Urinary bladder (tissue), 4 donors: ENCODE measurements around the gene PARP15. TPM values are rescaled to one million over a fixed set of nuclear protein-coding genes. Genes with fewer than 3 reads are reported as not detected.

Experiments used
- DNase-seq: peaks from one replicate; pipeline ENCODE4 v3.0.0-alpha.2; 2015; ENCODE audit errors: extremely low spot score
- H3K27ac ChIP-seq: one replicate; pipeline ENCODE4 v1.5.1; 2013; ENCODE audit warnings: low read depth, mild to moderate bottlenecking, moderate library complexity
- H3K36me3 ChIP-seq: one replicate; pipeline ENCODE4 v1.6.1; 2013; ENCODE audit warnings: mild to moderate bottlenecking, moderate library complexity; ENCODE audit not compliant: insufficient read depth
- H3K4me1 ChIP-seq: one replicate; pipeline ENCODE4 v1.6.1; 2013; ENCODE audit warnings: mild to moderate bottlenecking, moderate library complexity; ENCODE audit not compliant: insufficient read depth
- H3K4me3 ChIP-seq: one replicate; pipeline ENCODE4 v1.5.1; 2013; ENCODE audit warnings: low read depth, low read length
- WGBS: extraction: QIAGEN DNeasy Blood & Tissue Kit; methylation state at CpG from one replicate; pipeline ENCODE4 v1.1.7; 2013; 5-methylcytosine and 5-hydroxymethylcytosine counted together
- polyA plus RNA-seq: library from polyadenylated mRNA; stranded (reverse); fragments of 200-250 nt; gene quantifications from one replicate; pipeline ENCODE4 v1.2.3, GENCODE V29; 2013
- total RNA-seq: library from RNA; depleted of rRNA; stranded (reverse); fragments of >200 nt; gene quantifications from one replicate; pipeline ENCODE4 v1.2.3, GENCODE V29; 2014
- donor health status: healthy with polysubstance abuse.
- donor health status: healthy.

Gene PARP15
- total and polyA plus RNA-seq, 2 donors: 0.73 to 1.3 TPM

GRCh38 chr3:122586098-122586497 lies 8.6 kb downstream of the PARP15 start:
- no peak overlapping the region for H3K27ac ChIP-seq
- no peaks in the 10 kb centered on the region for H3K4me1 ChIP-seq
- H3K4me3 ChIP-seq: no peak overlapping the region
- DNase-seq: no peak
- H3K36me3 ChIP-seq: no peaks in the 10 kb centered on the region
- WGBS: 49% methylated on average over 1 of the region's 1 CpG

GRCh38 chr3:122586773-122587485 lies 9.5 kb downstream of the PARP15 start:
- no peak for DNase-seq
- no peaks in the 10 kb centered on the region for H3K36me3 ChIP-seq
- H3K4me3 ChIP-seq: no peak overlapping the region
- no peak overlapping the region for H3K27ac ChIP-seq
- H3K4me1 ChIP-seq: no peaks in the 10 kb centered on the region

GRCh38 chr3:122587572-122587971 lies 10.1 kb downstream of the PARP15 start:
- Histone ChIP-seq H3K36me3 (no peaks in the 10 kb centered on the region), H3K4me1 (no peaks in the 10 kb centered on the region), H3K27ac (no peak overlapping the region), H3K4me3 (no peak overlapping the region)
- DNase-seq: no peak
- 48% methylated on average over 2 of the region's 2 CpGs for WGBS

- whole genome bisulfite sequencing: 76% methylated on average over 5 of the region's 5 CpGs
- H3K27ac ChIP-seq: no peak overlapping the region
- no peak overlapping the region for H3K4me3 ChIP-seq
- DNase-seq: no peak
- no peaks in the 10 kb centered on the region for H3K4me1 ChIP-seq
- no peaks in the 10 kb centered on the region for H3K36me3 ChIP-seq
Measured at GRCh38 chr3:122589297-122589696, 11.8 kb downstream of the PARP15 start.

GRCh38 chr3:122590610-122591009 lies 13.2 kb downstream of the PARP15 start:
- no peak for DNase-seq
- 96% methylated on average over 2 of the region's 2 CpGs for WGBS
- no peak overlapping the region for H3K4me3 ChIP-seq

GRCh38 chr3:122594025-122594424 lies 16.6 kb downstream of the PARP15 start:
- H3K36me3 ChIP-seq: no peaks in the 10 kb centered on the region
- DNase-seq: no peak
- H3K4me1 ChIP-seq: no peaks in the 10 kb centered on the region
- no peak overlapping the region for H3K27ac ChIP-seq
- no peak overlapping the region for H3K4me3 ChIP-seq

More at GRCh38 chr3:122590610-122591009, 13.2 kb downstream of the PARP15 start:
- H3K27ac ChIP-seq: no peak overlapping the region
- no peaks in the 10 kb centered on the region for H3K36me3 ChIP-seq
- H3K4me1 ChIP-seq: no peaks in the 10 kb centered on the region

GRCh38 chr3:122598151-122598550 lies 20.7 kb downstream of the PARP15 start:
- Histone ChIP-seq H3K36me3 (no peaks in the 10 kb centered on the region), H3K27ac (no peak overlapping the region), H3K4me3 (no peak overlapping the region), H3K4me1 (no peaks in the 10 kb centered on the region)
- WGBS: 85% methylated on average over 3 of the region's 3 CpGs
- DNase-seq: no peak

GRCh38 chr3:122598556-122598955 lies 21.1 kb downstream of the PARP15 start:
- no peaks in the 10 kb centered on the region for H3K4me1 ChIP-seq
- H3K36me3 ChIP-seq: no peaks in the 10 kb centered on the region
- H3K4me3 ChIP-seq: no peak overlapping the region
- DNase-seq: no peak
- H3K27ac ChIP-seq: no peak overlapping the region
- WGBS: 72% methylated on average over 4 of the region's 4 CpGs

GRCh38 chr3:122602011-122602710 lies 24.7 kb downstream of the PARP15 start:
- no peaks in the 10 kb centered on the region for H3K36me3 ChIP-seq
- 52% methylated on average over 5 of the region's 5 CpGs for WGBS
- H3K27ac ChIP-seq: no peak overlapping the region
- DNase-seq: no peak
- H3K4me1 ChIP-seq: no peaks in the 10 kb centered on the region
- no peak overlapping the region for H3K4me3 ChIP-seq

- H3K4me3 ChIP-seq: no peak overlapping the region
- 80% methylated on average over 2 of the region's 2 CpGs for WGBS
- H3K4me1 ChIP-seq: no peaks in the 10 kb centered on the region
- H3K36me3 ChIP-seq: no peaks in the 10 kb centered on the region
- DNase-seq: no peak
- no peak overlapping the region for H3K27ac ChIP-seq
Measured at GRCh38 chr3:122603056-122603455, 25.6 kb downstream of the PARP15 start.

- WGBS: 47% methylated on average over 4 of the region's 4 CpGs
- DNase-seq: no peak
Measured at GRCh38 chr3:122606330-122606729, 28.9 kb downstream of the PARP15 start.

GRCh38 chr3:122608916-122609315 lies 31.5 kb downstream of the PARP15 start:
- WGBS: 94% methylated on average over 1 of the region's 1 CpG

More at GRCh38 chr3:122606330-122606729, 28.9 kb downstream of the PARP15 start:
- H3K27ac ChIP-seq: no peak overlapping the region
- no peaks in the 10 kb centered on the region for H3K36me3 ChIP-seq
- H3K4me3 ChIP-seq: no peak overlapping the region
- H3K4me1 ChIP-seq: no peaks in the 10 kb centered on the region

GRCh38 chr3:122609798-122610559 lies 32.5 kb downstream of the PARP15 start:
- 81% methylated on average over 7 of the region's 7 CpGs for WGBS
- H3K36me3 ChIP-seq: no peaks in the 10 kb centered on the region
- H3K4me1 ChIP-seq: no peaks in the 10 kb centered on the region
- H3K4me3 ChIP-seq: no peak overlapping the region
- no peak for DNase-seq
- no peak overlapping the region for H3K27ac ChIP-seq

More at GRCh38 chr3:122608916-122609315, 31.5 kb downstream of the PARP15 start:
- Histone ChIP-seq H3K36me3 (no peaks in the 10 kb centered on the region), H3K4me3 (no peak overlapping the region), H3K27ac (no peak overlapping the region), H3K4me1 (no peaks in the 10 kb centered on the region)
- DNase-seq: no peak

- H3K27ac ChIP-seq: no peak overlapping the region
- no peaks in the 10 kb centered on the region for H3K4me1 ChIP-seq
- WGBS: 86% methylated on average over 5 of the region's 5 CpGs
- H3K4me3 ChIP-seq: no peak overlapping the region
- DNase-seq: no peak
- no peaks in the 10 kb centered on the region for H3K36me3 ChIP-seq
Measured at GRCh38 chr3:122612696-122613095, 35.2 kb downstream of the PARP15 start.
